Stomach (tissue), 19 donors: Measurements from ENCODE around the gene TNIP3. TPM values are rescaled to one million over a fixed set of nuclear protein-coding genes. Genes with fewer than 3 reads are reported as not detected.
"Not testable (repeated sequence)": the region's sequence is repeated elsewhere in the genome, so short reads cannot be mapped to it uniquely, and the experiment has no call there.

Experiments used
- DNase-seq, 2 donors: peaks; one replicate each; pipeline versions ENCODE4 v3.0.0 to v3.0.0-alpha.2; 2013 to 2019
- H3K27ac ChIP-seq, 5 donors: fragments of 200-600 bp in 4 of 5; sonication (generic) in 4 of 5; one replicate each; pipeline ENCODE4 v1.5.1; 2013 to 2019; ENCODE audit warnings: mild to moderate bottlenecking in 1 of 5, moderate library complexity in 1 of 5
- H3K27me3 ChIP-seq, 3 donors: fragments of 200-600 bp; sonication (generic); one replicate each; pipeline ENCODE4 v1.5.1; 2017 to 2019; ENCODE audit warnings: mixed run types in 1 of 3
- H3K36me3 ChIP-seq, 4 donors: fragments of 200-600 bp; sonication (generic); 1 replicate in 3 of 4; 2 replicates in 1 of 4; pipeline ENCODE4 v1.5.1; 2016 to 2019
- H3K4me1 ChIP-seq, 4 donors: fragments of 200-600 bp; sonication (generic); one replicate each; pipeline ENCODE4 v1.5.1; 2016 to 2019
- H3K4me3 ChIP-seq, 4 donors: fragments of 200-600 bp; sonication (generic) in 3 of 4; one replicate each; pipeline ENCODE4 v1.5.1; 2016 to 2019; ENCODE audit warnings: mild to moderate bottlenecking in 1 of 4
- H3K9me3 ChIP-seq, 4 donors: fragments of 200-600 bp; sonication (generic); one replicate each; pipeline ENCODE4 v1.5.1; 2016 to 2019
- CTCF ChIP-seq, 7 experiments: fragments of 450-650 bp in 4 of 7; fragments of 200-600 bp in 3 of 7; sonication (generic) in 3 of 7; IDR thresholded peaks; one replicate each; pipeline ENCODE4 v1.5.1; 2016 to 2019; ENCODE audit warnings: antibody characterized with exemption in 7 of 7, control low read depth in 2 of 7, mild to moderate bottlenecking in 1 of 7
- EP300 ChIP-seq: sonication (generic); formaldehyde crosslinking; IDR thresholded peaks from one replicate; pipeline ENCODE4 v1.6.1; 2017; ENCODE audit warnings: antibody characterized with exemption
- POLR2A ChIP-seq, 4 donors: fragments of 450-650 bp; IDR thresholded peaks; one replicate each; pipeline ENCODE4 v1.6.1; 2016; ENCODE audit warnings: antibody characterized with exemption in 4 of 4, control low read depth in 2 of 4, mild to moderate bottlenecking in 1 of 4, moderate library complexity in 1 of 4
- POLR2AphosphoS5 ChIP-seq, 3 donors: sonication (generic); formaldehyde crosslinking; IDR thresholded peaks; one replicate each; pipeline ENCODE4 v1.6.1; 2016; ENCODE audit warnings: antibody characterized with exemption in 3 of 3
- WGBS, 5 donors: extraction: QIAGEN DNeasy Blood & Tissue Kit in 3 of 5; methylation state at CpG; one replicate each; pipeline versions ENCODE4 v1.1.5 to v1.1.7; 2013 to 2018; 5-methylcytosine and 5-hydroxymethylcytosine counted together
- intact Hi-C: fragments of 100-400 bp; cut with DNase I; formaldehyde crosslinking; loops from one replicate; pipeline ENCODE4 v1.15.1; 2023; ENCODE audit warnings: low total_unique reads
- long read RNA-seq, 10 donors: transcript quantifications; one replicate each; lab custom pipeline, GENCODE V29; 2026
- polyA plus RNA-seq, 3 donors: library from polyadenylated mRNA; stranded (reverse); fragments of 200-250 nt; gene quantifications; one replicate each; pipeline ENCODE4 v1.2.3, GENCODE V29; 2013
- total RNA-seq, 5 donors: library from RNA; depleted of rRNA; stranded (reverse); fragments of >200 nt; gene quantifications; one replicate each; pipeline versions ENCODE4 v1.1.0 to v1.2.3, GENCODE V29; 2014 to 2016
- donor health status: healthy with polysubstance abuse.
- donor health status: Bipolar disorder and iron deficiency.
- donor health status: healthy.

TNIP3 gene, protein sequence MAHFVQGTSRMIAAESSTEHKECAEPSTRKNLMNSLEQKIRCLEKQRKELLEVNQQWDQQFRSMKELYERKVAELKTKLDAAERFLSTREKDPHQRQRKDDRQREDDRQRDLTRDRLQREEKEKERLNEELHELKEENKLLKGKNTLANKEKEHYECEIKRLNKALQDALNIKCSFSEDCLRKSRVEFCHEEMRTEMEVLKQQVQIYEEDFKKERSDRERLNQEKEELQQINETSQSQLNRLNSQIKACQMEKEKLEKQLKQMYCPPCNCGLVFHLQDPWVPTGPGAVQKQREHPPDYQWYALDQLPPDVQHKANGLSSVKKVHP
- total RNA-seq (1 to 10 TPM in 2 of 5 donors, under 1 TPM in 1, not detected in 2; 0.37 to 5.1 (median 1.8) TPM), polyA plus RNA-seq (1 to 10 TPM in 1 of 3 donors, under 1 TPM in 2; 0.12 to 1.1 (median 0.40) TPM)
- long read RNA-seq, donor 1: 0 reads
- long read RNA-seq, donor 2: 0 reads
- long read RNA-seq, donor 3: 0 reads
- long read RNA-seq, donor 4: 0 reads
- long read RNA-seq, donor 5: 0 reads
- long read RNA-seq, donor 6: 0 reads
- long read RNA-seq, donor 7: 0 reads
- long read RNA-seq, donor 8: 0 reads
- long read RNA-seq, donor 9: 0 reads
- long read RNA-seq, donor 10: 0 reads

GRCh38 chr4:121164291-121164690 lies at the start of gene TNIP3:
TNIP3 (minus strand) TSS chr4:121164321; CDS start chr4:121164125, 196 bp downstream.
- no peak for TF ChIP-seq CTCF (IDR thresholded peaks at IDR 0.05)
- no peak for TF ChIP-seq EP300
- intact Hi-C loops: no loop called here
- no peak within 1 kb of the TSS for H3K27ac ChIP-seq
- H3K4me1 ChIP-seq: no peaks in the 10 kb centered on the region
- H3K9me3 ChIP-seq: no peaks in the 10 kb centered on the region
- no peak for DNase-seq
- no peaks in the 10 kb centered on the region for H3K27me3 ChIP-seq
- H3K4me3 ChIP-seq: no peak within 1 kb of the TSS
- 67 to 81% (median 76%) methylated on average over 4 of the region's 4 CpGs for WGBS, 5 donors
- no peaks in the 10 kb centered on the region for H3K36me3 ChIP-seq

DNA sequence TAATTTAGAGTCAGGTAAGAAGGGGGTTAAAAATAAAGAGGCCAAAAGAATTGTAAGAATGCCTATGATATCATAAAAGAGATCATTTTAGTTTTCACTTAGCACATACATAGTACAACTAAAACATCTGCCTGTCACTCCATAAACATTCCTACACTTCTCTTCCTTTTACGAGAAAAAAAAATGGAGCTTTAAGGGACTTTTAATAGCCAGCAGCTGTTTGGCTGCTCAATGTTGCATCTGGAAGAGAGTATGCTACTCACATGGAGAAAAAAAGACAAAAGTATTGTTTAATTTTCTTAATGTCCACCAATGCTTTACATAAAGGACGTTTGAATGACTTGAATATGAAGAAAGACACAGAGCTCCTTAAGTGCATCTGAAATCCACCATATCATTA lies 48.7 kb upstream of the TNIP3 start:
- TF ChIP-seq CTCF (IDR thresholded peaks at IDR 0.05) (no peak), POLR2A (IDR thresholded peaks at IDR 0.05) (no peak), EP300 (no peak), POLR2AphosphoS5 (IDR thresholded peaks at IDR 0.05) (no peak)
- no peaks in the 10 kb centered on the region for H3K9me3 ChIP-seq
- no peak for DNase-seq
- no peaks in the 10 kb centered on the region for H3K27me3 ChIP-seq
- no peak overlapping the region for H3K27ac ChIP-seq
- intact Hi-C loops: no loop called here
- no peak overlapping the region for H3K4me3 ChIP-seq
- no peaks in the 10 kb centered on the region for H3K36me3 ChIP-seq
- 36 to 59% (median 45%) methylated on average over 2 of the region's 2 CpGs for WGBS, 5 donors
- no peaks in the 10 kb centered on the region for H3K4me1 ChIP-seq

DNA sequence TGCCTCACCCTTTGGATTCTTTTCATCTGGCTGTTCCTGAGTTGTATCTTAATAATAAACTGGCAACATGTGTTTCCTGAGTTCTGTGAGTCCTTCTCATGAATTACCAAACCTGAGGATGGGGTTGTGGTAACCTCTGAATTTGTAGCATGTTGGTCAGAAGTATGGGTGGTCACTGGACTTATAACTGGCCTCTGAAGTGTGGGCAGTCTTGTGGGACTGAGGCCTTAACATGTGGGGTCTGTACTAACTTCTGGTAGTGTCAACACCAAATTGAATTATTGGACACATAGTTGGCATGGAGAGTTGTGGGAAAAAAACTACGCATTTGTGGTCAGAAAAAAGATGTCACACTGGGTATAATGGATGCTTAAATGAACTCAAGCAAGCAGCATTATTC lies 45.0 kb upstream of the TNIP3 start:
- Histone ChIP-seq H3K27me3 (no peaks in the 10 kb centered on the region), H3K4me1 (no peaks in the 10 kb centered on the region), H3K4me3 (no peak overlapping the region), H3K27ac (no peak overlapping the region), H3K36me3 (no peaks in the 10 kb centered on the region), H3K9me3 (no peaks in the 10 kb centered on the region)
- no peak for DNase-seq
- no peak for TF ChIP-seq CTCF (IDR thresholded peaks at IDR 0.05)
- no peak for TF ChIP-seq EP300
- TF ChIP-seq POLR2A (IDR thresholded peaks at IDR 0.05): no peak
- TF ChIP-seq POLR2AphosphoS5 (IDR thresholded peaks at IDR 0.05): no peak
- WGBS, 5 donors: 82 to 97% (median 94%) methylated on average over 1 of the region's 1 CpG
- intact Hi-C loops: no loop called here

GRCh38 chr4:121208244-121209007 lies 44.3 kb upstream of the TNIP3 start:
- intact Hi-C loops: no loop called here
- 75 to 87% (median 78%) methylated on average over 4 of the region's 4 CpGs for WGBS, 5 donors
- H3K4me1 ChIP-seq: no peaks in the 10 kb centered on the region
- no peak overlapping the region for H3K4me3 ChIP-seq
- H3K36me3 ChIP-seq: no peaks in the 10 kb centered on the region
- TF ChIP-seq EP300 (no peak), CTCF (IDR thresholded peaks at IDR 0.05) (no peak), POLR2A (IDR thresholded peaks at IDR 0.05) (no peak), POLR2AphosphoS5 (IDR thresholded peaks at IDR 0.05) (no peak)
- no peak overlapping the region for H3K27ac ChIP-seq
- no peak for DNase-seq
- H3K27me3 ChIP-seq: no peaks in the 10 kb centered on the region
- H3K9me3 ChIP-seq: no peaks in the 10 kb centered on the region

- H3K4me1 ChIP-seq, DNase-seq, H3K27me3 ChIP-seq, H3K36me3 ChIP-seq, H3K9me3 ChIP-seq, H3K27ac ChIP-seq, intact Hi-C loops, H3K4me3 ChIP-seq: not testable (repeated sequence)
- WGBS, 5 donors: 84 to 89% (median 88%) methylated on average over 3 of the region's 3 CpGs
Measured at GRCh38 chr4:121205777-121206176, 41.7 kb upstream of the TNIP3 start.
